Transverse colon (tissue), 4 donors: ENCODE measurements around the gene TREH. TPM values are rescaled to one million over a fixed set of nuclear protein-coding genes. Genes with fewer than 3 reads are reported as not detected.
A peak's percentile ranks its signal among the peaks of the same experiment; 100 is the strongest.

Experiments used
- DNase-seq: peaks from one replicate; pipeline ENCODE4 v3.0.0-alpha.2; 2019
- H3K27ac ChIP-seq, 4 donors: fragments of 200-600 bp; sonication (generic); 2 replicates each; pipeline ENCODE4 v1.5.1; 2016 to 2018; ENCODE audit warnings: inconsistent platforms in 4 of 4
- H3K27me3 ChIP-seq: fragments of 200-600 bp; sonication (generic); 2 replicates; pipeline ENCODE4 v1.5.1; 2017; ENCODE audit warnings: inconsistent platforms
- H3K36me3 ChIP-seq, 4 donors: fragments of 200-600 bp; sonication (generic); 2 replicates each; pipeline ENCODE4 v1.5.1; 2017 to 2019; ENCODE audit warnings: inconsistent platforms in 4 of 4
- H3K4me1 ChIP-seq, 4 donors: fragments of 200-600 bp; sonication (generic); 2 replicates each; pipeline ENCODE4 v1.5.1; 2017 to 2020; ENCODE audit warnings: inconsistent platforms in 4 of 4
- H3K4me3 ChIP-seq, 4 donors: fragments of 200-600 bp; sonication (generic); 1 replicate in 1 of 4; 2 replicates in 3 of 4; pipeline versions ENCODE4 v1.5.1 to v1.6.1; 2017 to 2019; ENCODE audit warnings: inconsistent platforms in 4 of 4
- H3K9me3 ChIP-seq, 2 donors: fragments of 200-600 bp; sonication (generic); 2 replicates each; pipeline ENCODE4 v1.5.1; 2017 to 2019; ENCODE audit warnings: inconsistent platforms in 2 of 2
- CTCF ChIP-seq, 5 experiments: fragments of 200-600 bp in 3 of 5; fragments of 450-650 bp in 2 of 5; sonication (generic) in 3 of 5; IDR thresholded peaks; 1 replicate in 2 of 5; 2 replicates in 3 of 5; pipeline ENCODE4 v1.5.1; 2016 to 2017; ENCODE audit warnings: antibody characterized with exemption in 5 of 5, inconsistent platforms in 3 of 5, mild to moderate bottlenecking in 2 of 5, moderate library complexity in 1 of 5
- EP300 ChIP-seq: sonication (generic); formaldehyde crosslinking; IDR thresholded peaks from one replicate; pipeline ENCODE4 v1.6.1; 2017; ENCODE audit warnings: antibody characterized with exemption, low read depth
- POLR2A ChIP-seq: fragments of 450-650 bp; IDR thresholded peaks from one replicate; pipeline ENCODE4 v1.6.1; 2016; ENCODE audit warnings: antibody characterized with exemption, mild to moderate bottlenecking, moderate library complexity
- POLR2AphosphoS5 ChIP-seq, 3 donors: sonication (generic); formaldehyde crosslinking; IDR thresholded peaks; one replicate each; pipeline ENCODE4 v1.6.1; 2016; ENCODE audit warnings: antibody characterized with exemption in 3 of 3
- WGBS, 2 donors: methylation state at CpG; one replicate each; pipeline ENCODE4 v1.1.5; 2018; ENCODE audit warnings: low coverage in 1 of 2; 5-methylcytosine and 5-hydroxymethylcytosine counted together
- in situ Hi-C, 4 donors: fragments of 200-750 bp; cut with MboI; loops; one replicate each; pipeline versions ENCODE4 v1.15.0 to v1.15.1; 2017; ENCODE audit warnings: low sequenced_read_pairs in 3 of 4, low pct_ligation_motif_present in 1 of 4, low pct_unique_long_range_greater_than_20kb in 1 of 4
- intact Hi-C: fragments of 100-400 bp; cut with DNase I; formaldehyde crosslinking; loops from one replicate; pipeline ENCODE4 v1.15.1; 2023; ENCODE audit warnings: low total_unique reads
- total RNA-seq, 4 donors: library from RNA; depleted of rRNA; stranded (reverse); fragments of >200 nt; gene quantifications; one replicate each; pipeline ENCODE4 v1.1.0, GENCODE V29; 2016

TREH gene
- total RNA-seq, 4 donors from 2014 or later = 4.9 to 5.6 TPM; not detected in 2

- 94 to 100% methylated on average over 1 to 5 of the region's 5 CpGs for WGBS, 2 donors
- Histone ChIP-seq H3K27ac (no peak overlapping the region), H3K9me3 (no peaks in the 10 kb centered on the region), H3K4me1 (peaks cover 0 to 8% (median 0%) of the 10 kb centered on the region in 4 donors), H3K4me3 (no peak overlapping the region), H3K27me3 (no peaks in the 10 kb centered on the region), H3K36me3 (no peaks in the 10 kb centered on the region)
- DNase-seq = peak; percentile 34
- in situ Hi-C loops = no loop called here
- no peak for TF ChIP-seq CTCF (IDR thresholded peaks at IDR 0.05)
- no peak for TF ChIP-seq POLR2A
- no peak for TF ChIP-seq POLR2AphosphoS5 (IDR thresholded peaks at IDR 0.05)
- TF ChIP-seq EP300 = no peak
- intact Hi-C loops = no loop called here
These were observed 24.2 kb upstream of the TREH start for GRCh38 chr11:118703563-118704106.

GRCh38 chr11:118699506-118700220 is 20.2 kb upstream of the TREH start:
- peaks cover 0 to 3% (median 0%) of the 10 kb centered on the region in 4 donors for H3K4me1 ChIP-seq
- DNase-seq = no peak
- intact Hi-C loops (no loop called here), in situ Hi-C loops (loop anchor here in 3 of 4 donors (10.0 to 25.0 kb wide), 3 partner anchors 85 to 263 kb away; partner anchors contain the start of genes DDX6 (in 1 of the 3), FOXR1 (in 1 of the 3) and UPK2 (in 1 of the 3))
- no peaks in the 10 kb centered on the region for H3K36me3 ChIP-seq
- H3K27ac ChIP-seq = no peak overlapping the region
- TF ChIP-seq POLR2AphosphoS5 (IDR thresholded peaks at IDR 0.05) (peak in 1 of 3 donors; percentile 6), POLR2A (no peak)
- H3K9me3 ChIP-seq = no peaks in the 10 kb centered on the region
- no peak overlapping the region for H3K4me3 ChIP-seq
- 87 to 90% methylated on average over 5 to 7 of the region's 7 CpGs for WGBS, 2 donors
- H3K27me3 ChIP-seq = no peaks in the 10 kb centered on the region

GRCh38 chr11:118697346-118697745 is 17.9 kb upstream of the TREH start:
- no peak overlapping the region for H3K27ac ChIP-seq
- no peaks in the 10 kb centered on the region for H3K9me3 ChIP-seq
- in situ Hi-C loops = loop anchor here in 3 of 4 donors (10.0 to 25.0 kb wide), 3 partner anchors 87 to 265 kb away; partner anchors contain the start of genes DDX6 (in 1 of the 3), FOXR1 (in 1 of the 3) and UPK2 (in 1 of the 3)
- DNase-seq = no peak
- TF ChIP-seq CTCF (IDR thresholded peaks at IDR 0.05) (no peak), EP300 (no peak), POLR2A (no peak), POLR2AphosphoS5 (IDR thresholded peaks at IDR 0.05) (no peak)
- H3K4me3 ChIP-seq = no peak overlapping the region
- H3K4me1 ChIP-seq = peaks cover 0 to 5% (median 1%) of the 10 kb centered on the region in 4 donors
- WGBS, 2 donors = 80% methylated on average over 8 of the region's 8 CpGs; no CpG with 5 or more reads in 1 of the 2 donors
- H3K36me3 ChIP-seq = no peaks in the 10 kb centered on the region
- H3K27me3 ChIP-seq = no peaks in the 10 kb centered on the region
- intact Hi-C loops = no loop called here

- no peak overlapping the region for H3K4me3 ChIP-seq
- intact Hi-C loops = no loop called here
- H3K27ac ChIP-seq = no peak overlapping the region
- H3K36me3 ChIP-seq = no peaks in the 10 kb centered on the region
- no peaks in the 10 kb centered on the region for H3K9me3 ChIP-seq
- in situ Hi-C loops = loop anchor here in 3 of 4 donors (10.0 to 25.0 kb wide), 3 partner anchors 88 to 266 kb away; partner anchors contain the start of genes DDX6 (in 1 of the 3), FOXR1 (in 1 of the 3) and UPK2 (in 1 of the 3)
- no peaks in the 10 kb centered on the region for H3K27me3 ChIP-seq
- peaks cover 0 to 7% (median 2%) of the 10 kb centered on the region in 4 donors for H3K4me1 ChIP-seq
- no peak for DNase-seq
- TF ChIP-seq CTCF (IDR thresholded peaks at IDR 0.05) (no peak), POLR2AphosphoS5 (IDR thresholded peaks at IDR 0.05) (no peak), EP300 (no peak)
- 93 to 95% methylated on average over 3 to 7 of the region's 7 CpGs for WGBS, 2 donors
These were observed 17.3 kb upstream of the TREH start for GRCh38 chr11:118696673-118697226.
